ENCODE data around the gene CCR9.

The CCR9 gene

DNA sequence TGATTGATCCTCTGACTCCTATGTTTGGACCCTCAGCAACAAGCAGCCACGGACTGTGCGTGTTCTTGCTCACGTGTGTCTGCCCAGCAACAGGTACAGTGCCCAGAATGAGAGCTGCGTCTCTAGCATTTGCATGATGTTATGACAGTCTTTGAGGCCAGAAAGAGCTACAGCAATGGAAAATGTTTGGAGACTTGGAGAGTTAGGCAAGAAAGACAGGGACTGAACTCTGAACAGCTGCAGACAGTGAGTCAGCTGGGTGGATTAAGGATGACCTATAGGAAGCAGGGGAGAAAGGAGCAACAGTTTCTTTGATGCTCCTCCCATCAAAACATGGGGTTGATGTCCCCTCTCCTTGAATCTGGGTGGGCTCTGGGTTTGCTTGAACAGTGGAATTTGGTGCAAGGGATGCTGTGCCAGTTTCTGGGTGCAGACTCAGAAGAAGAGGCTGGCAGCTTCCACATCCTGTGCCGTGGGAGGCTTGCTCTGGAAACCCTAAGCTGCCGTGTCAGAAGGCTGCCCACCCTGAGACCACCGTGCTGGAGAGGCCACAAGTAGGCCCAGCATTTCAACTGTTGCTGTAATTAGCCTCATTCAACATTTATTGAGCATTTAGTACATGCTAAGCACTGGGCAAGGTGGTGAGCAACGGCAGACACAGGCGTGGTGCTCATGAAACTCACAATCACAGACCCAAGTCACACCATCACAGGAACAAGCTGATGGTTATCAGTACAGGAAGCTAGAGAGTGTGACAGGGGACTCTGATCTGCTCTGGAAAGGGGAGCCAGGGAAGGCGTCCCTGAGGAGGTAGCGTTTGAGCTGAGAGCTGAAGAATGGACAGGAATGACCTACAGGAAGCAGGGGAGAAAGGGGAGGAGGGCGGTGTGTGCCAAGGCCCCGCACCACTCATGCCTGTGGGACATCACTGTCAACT lies 21.7 kb downstream of the CCR9 start:
- DNase-seq (ENCODE audit: low spot score), result no peak

DNA sequence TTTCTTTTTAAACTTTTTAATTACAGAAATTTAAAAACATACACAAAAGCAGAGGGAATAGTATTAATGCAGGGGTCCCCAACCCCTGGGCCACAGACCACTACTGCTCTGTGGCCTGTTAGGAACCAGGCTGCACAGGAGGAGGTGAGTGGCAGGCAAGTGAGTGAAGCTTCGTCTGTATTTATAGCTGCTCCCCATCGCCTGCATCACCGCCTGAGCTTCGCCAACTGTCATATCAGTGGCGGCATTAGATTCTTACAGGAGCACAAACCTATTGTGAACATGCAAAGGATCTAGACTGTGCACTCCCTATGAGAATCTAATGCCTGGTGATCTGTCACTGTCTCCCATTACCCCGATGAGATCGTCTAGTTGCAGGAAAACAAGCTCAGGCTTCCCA lies 22.4 kb downstream of the CCR9 start:
- DNase-seq (ENCODE audit: low spot score), result no peak

DNA sequence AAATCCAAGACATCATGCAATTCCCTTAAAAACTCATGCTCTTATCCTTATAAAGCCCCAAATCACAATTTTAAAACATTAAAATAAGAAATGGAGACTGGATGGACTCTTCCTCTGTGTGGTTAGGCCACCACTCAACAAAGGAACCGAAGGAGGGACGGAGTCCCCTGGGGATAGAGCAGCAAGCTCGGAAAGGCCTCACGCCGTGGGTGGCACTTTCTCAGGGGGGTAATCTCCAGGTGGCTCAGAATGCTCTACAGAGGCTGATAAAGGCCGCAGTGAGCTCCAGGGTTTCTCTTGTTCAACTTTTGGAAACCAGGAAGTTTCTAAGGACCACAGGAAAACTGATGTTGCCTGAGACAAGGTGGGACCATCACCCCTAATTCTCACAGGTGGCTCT lies 23.2 kb downstream of the CCR9 start:
- no peak for DNase-seq (ENCODE audit: low spot score)

DNA sequence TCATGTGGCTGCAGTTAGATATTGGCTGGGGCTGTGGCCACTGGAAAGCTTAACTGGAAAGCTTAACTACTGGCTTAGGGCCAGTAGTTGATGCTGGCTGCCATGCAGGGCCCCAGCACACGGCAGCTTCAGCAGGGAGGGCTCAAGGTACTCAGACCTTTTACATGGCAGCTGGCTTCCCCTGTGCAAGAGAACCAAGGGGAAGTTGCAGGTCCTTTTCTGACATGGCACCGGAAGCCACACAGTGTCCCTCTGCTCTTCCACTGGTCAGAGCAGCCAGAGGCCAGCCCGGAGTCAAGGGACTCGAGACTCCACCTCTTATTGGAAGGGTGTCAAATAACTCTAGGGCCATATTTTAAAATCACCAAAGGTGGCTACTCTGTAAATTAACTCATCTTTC lies 24.5 kb downstream of the CCR9 start:
- no peak for DNase-seq (ENCODE audit: low spot score)

DNA sequence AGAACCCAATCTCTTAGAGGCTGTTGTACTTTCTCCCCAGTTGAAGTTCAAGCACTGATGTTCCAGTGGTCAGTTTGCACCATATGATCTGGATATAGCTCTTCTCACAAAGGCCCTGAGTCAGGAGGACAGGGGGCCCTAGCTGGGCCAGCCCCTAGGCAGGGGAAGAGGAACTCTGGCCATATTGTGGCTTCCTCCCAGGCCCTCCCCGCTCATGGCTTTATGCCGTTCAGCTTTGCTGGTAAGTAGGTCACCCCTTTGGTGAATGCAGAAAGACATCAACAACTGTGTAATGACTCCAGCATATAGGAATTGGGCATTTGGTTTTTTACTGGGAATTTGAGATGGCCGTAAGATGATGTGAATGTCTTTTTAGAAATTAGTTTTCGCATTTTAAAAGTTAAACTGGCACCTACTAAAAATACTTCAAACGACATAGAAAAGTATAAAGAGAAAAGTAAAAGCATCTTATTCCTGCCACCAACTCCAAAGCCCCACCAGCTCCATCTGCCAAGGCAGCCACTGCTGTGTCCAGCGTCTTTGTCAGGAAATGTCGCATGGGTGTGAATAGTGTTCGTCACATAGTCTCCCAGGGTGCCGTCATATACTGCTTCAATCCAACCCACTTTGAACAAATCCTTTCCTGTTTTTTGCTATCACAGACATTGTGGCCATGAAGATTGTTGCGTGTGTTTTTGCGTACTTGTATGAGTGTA lies 25.3 kb downstream of the CCR9 start:
- DNase-seq (ENCODE audit: low spot score), result no peak

DNA sequence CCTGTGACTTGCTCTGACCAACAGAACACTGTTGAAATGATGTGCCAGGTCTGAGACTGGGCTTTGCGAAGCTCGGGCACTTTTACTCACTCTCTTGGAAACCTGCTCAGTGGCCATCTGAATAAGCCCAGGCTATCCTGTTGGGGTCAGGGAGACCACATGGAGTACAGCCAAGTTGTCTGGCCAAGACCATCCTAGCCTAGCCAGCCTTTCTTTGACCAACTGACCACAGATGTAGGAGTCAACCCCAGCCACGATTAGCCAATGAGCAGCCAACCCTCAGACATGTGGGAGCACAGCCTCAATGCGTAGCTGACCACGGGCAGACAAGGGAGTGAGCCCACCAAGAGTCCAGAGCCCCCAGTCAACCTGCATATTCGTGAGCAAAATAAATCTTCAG lies 26.1 kb downstream of the CCR9 start:
- DNase-seq (ENCODE audit: low spot score), result no peak

DNA sequence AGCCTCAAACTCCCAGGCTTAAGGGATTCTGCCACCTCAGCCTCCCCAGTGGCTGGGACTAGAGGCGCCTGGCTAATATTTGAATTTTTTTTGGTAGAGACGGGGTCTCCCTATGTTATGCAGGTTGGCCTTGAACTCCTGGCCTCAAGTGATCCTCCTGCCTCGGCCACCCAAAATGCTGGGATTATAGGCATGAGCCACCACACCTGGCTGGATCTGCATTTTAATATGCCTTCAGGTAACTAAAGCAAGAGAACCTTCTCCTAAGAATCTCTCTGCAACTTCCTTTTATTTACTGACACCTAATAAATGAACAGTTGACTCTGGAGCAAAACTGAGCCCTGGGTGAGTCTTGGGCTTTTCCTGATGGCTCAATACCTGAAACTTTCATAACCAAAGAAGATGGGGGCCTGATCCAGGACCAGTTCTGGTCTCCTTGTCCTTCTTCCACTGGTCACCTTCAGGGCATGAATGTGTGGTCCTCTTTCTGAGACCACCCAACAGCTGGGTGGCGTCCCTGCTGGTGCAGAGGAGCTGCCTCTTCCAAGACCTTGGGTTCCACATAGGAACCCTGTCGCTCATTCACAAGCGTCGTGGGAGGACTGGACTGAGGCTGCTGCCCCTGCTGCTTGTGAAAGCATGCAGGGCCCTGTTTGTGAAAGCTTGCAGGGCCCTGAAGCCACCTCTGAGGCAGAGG lies 28.2 kb downstream of the CCR9 start:
- DNase-seq (ENCODE audit: low spot score), result no peak

DNA sequence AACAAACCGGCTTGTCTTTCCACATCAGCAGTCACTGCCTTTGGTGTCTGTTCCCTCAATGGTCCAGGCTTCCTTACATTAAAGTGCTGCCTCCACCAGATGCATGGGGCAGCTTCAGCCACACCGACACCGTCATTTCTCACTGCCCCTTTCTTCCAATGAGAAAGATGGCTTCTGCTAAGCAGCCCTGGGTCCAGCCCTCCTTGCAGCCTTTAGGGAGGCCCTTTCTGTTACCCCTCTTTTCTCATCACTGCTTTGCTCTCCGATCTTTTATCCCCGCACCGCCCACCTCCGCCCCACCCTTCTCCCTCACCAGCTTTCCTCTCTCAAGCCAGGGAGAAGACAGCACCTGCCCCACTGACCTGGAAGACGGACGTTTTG lies 28.7 kb downstream of the CCR9 start:
- no peak for DNase-seq (ENCODE audit: low spot score)

DNA sequence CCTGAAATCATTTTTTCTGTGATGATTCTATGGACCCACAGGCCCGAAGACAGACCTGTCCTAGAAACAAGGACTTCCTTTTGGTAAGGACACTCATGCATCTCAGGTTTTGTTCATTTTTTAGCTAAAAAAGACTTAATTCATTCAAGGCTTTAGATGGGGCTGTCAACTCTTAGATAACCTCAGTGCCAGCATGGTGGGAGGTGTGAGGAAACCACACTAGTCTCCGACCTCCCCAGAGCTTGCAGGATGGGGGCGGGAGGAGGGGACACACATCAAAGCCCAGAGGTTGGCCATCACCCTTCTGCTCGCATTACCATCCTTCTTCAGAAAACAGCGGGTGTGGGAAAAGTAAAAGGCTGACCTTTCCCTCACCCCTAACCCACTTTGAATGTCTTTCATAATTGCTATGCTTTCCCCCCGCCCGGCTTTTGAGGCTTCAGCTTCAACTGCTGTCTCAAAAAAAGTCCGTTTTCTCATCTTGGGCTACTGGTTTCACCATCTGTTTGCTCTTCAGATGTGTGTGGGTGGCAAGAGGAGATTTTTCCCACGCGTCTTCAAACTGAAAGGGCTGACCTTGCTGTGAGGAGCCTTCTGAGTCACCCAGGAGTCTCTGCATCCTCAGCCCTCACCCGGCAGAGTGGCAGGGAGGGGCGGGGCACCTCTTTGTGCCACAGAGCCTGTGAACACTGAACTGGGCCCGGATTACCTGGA lies 29.3 kb downstream of the CCR9 start:
- DNase-seq (ENCODE audit: low spot score), result no peak

DNA sequence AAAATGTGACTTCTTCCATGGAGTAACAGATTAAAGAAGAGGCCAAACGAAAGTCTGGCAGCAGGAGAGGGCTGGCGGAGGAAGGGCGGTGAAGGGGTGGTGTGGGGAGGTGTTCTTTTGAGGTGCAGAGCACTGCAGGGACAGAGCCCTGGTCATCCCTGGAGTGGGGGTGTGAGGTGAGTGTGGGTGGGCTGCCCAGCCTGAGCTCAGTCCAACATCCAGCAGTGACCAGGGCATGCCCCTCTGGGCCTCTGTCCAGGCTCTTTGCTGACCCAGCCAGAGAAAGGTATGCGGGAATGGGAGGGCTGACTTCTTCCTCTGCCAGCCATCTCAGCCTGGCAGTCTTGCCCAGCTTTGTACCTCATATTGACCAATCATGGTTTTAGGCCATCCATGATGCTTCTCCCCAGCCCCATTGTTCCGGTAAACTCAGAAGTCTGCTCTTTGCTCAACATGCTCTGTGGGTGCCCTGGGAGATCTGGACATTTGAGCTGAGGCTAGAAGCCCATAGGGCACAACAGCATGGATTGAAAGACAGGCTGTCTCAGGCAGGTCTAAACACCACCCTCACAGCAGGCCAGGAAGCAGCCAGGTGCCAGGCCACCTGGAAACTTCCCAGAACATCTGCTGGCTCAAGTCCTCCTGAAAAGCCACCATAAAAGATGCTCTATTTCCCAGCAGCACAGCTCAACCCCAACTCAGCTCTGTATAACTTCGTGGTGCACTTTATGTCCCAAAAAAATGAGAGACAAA lies 31.0 kb downstream of the CCR9 start:
- DNase-seq (ENCODE audit: low spot score), result no peak

DNA sequence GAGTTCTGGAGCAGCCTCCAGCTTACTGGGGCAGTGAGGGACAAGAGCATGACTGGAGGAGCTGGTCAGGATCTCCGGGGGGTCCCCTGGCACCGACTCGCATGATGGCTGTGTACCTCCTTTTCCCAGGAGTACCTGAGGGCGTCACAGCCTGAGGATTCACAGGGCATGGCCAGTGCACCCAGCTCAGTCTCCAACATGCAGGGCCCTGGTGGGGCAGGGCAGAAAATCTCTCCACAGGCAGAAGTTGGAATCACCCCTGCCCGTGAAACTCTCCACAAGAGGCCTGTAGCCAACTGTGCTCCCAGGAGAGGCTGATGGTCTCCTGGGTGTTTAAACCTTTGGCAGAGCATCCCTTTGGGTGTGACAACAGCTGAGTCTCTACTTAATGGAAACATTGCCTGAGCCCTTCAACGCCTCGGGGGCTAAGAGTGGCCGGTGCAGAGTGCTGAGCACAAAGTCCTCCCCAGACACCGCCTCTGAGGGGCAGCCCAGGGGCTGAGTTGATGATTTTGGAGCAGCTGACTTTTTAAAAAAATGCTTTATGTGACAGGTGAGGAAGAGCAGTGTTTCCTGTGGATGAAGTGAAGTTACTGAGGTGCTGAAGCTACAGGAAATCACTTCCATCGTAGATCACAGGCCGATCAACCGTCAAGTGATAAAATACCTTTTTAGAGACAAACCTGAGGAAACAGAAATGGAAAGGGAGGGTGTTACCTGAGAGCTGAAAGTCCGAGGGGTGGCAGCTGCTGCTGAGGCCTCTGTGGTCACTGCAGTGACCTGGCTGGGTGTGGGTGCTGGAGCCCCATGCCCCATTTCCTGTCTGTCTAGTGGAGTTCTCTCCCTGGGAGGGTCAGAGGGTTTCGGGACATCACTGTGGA lies 35.1 kb downstream of the CCR9 start:
- no peak for DNase-seq (ENCODE audit: low spot score)

DNA sequence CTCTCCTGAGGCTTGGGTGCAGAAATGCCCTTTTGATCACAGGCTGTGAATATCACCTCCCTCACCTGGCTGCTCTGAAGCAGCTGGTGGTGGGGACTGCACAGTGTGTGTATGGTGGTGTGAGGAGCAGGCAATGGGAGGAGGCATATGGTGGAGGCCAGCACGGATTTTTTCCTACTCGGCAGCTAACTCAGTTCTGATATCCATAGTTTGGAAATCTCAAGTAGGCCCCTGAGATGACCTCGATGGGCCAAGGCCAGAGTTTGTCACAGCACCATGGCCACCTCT lies 35.6 kb downstream of the CCR9 start:
- DNase-seq (ENCODE audit: low spot score), result no peak

DNA sequence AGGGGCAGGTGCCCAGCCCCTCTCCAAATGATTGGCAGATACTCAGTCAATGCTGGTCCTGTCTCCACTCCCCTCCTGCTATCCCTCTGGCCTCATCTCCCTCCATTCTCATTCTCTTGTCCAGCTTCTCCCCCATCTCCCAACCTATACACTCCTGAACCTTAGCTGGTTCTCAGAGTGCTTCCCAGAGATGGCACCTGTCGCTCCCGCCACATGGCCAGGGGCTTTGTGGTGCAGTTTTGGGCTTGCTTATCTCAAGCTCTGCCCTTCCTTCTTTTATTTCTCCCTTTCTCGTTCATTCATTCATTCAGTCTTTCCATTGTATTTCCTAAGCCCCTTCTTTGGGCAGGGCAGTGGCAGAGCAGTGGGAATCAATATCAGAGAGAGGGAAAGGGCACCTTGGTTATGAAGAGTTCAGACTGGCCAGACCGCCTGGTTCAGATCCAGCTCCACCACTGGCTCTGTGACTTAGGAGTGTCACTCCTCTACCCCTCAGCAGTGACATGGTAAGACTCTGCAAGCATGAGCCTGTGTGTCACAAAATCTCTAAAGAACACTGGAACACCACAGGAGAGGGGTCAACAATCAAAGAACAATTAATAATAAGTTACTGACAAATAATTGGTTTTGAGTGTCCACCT lies 36.7 kb downstream of the CCR9 start:
- no peak for DNase-seq (ENCODE audit: low spot score)

DNA sequence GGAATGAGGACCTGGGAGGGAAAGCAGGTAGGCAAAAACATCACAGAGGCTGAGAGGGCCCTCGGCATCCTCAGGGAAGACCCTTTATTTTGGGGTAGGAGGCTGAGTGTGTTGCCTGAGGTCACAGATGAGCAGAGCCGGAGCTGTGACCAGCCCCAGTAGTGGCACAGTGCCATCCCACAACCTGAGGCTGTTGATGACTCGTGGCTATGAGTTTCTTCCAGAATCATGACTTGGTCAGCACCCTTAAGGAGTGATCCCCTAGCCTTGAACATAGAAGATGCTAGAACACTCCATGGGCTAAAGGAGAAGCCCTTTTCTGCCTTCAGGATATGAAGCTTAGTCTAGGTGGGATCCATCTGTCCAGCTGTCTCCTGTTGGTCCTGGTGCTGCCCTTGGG lies 37.4 kb downstream of the CCR9 start:
- DNase-seq (ENCODE audit: low spot score), result no peak

DNA sequence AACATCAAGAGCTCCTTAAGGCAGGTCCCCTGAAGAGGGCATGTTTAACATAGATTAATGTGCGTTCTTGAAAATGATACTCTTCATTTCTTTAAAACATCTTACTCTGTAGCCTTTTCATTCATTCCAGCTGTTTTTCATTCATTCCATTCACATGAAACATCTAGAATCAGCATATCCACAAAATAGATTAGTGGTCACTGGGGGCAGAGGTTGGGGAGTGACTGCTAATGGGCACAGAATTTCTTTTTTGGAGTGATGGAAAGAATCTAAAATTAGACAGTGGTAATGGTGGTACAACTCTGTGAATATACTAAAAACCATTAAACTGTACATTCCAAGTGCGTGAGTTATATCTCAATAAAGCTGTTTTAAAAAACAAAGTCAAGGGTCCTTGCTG lies 41.5 kb downstream of the CCR9 start:
- DNase-seq (ENCODE audit: low spot score), result no peak

DNA sequence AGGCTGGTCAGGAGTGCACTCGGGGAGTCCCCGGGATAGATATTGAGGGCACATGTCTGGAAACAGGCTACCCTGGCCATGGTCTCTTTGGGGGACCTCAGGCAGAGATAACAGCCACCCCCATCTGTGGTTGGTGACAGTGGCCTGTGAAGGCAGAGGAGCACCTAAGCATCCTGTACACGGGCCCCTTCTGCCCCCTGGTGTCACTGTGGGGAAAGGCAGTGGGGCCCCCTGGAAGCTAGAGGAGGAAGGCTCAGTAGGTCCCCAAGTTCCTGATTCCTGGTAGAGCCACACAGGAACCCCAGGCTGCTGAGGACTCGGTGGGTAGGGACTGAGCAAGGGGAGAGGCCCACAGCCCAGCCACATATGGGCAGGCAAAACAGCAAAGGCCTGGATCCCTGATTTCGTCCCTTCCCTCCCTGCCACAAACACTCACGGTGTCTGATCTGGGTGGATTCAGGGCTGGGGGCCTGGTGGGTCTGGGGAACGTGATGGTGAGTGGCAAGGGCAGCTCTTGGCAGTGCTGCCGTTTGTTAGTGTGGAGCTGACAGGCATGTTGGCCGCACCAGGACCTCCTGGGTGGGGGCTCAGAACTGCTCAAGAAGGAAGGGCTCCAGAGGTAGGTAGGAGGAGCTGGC lies 42.8 kb downstream of the CCR9 start:
- DNase-seq (ENCODE audit: low spot score), result no peak

DNA sequence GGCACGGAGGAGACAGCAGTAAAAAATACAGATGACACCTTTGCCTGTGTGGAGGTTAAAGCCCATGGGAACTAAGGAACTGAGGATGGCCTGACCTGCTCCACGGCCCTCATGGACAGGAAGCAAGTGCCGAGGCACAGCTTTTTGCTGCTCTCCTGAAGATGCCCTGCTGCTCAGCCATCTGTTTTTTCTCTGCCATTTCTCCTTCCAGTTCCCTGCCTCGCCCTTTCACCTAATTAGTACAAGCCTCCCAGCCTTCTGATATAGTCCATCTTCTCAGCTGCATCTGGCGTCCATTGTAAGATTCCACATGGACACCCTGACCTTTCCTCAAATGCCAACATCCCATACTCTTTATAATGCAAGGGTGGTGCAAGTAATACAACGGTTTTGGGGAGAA lies 45.2 kb downstream of the CCR9 start:
- DNase-seq (ENCODE audit: low spot score), result no peak

DNA sequence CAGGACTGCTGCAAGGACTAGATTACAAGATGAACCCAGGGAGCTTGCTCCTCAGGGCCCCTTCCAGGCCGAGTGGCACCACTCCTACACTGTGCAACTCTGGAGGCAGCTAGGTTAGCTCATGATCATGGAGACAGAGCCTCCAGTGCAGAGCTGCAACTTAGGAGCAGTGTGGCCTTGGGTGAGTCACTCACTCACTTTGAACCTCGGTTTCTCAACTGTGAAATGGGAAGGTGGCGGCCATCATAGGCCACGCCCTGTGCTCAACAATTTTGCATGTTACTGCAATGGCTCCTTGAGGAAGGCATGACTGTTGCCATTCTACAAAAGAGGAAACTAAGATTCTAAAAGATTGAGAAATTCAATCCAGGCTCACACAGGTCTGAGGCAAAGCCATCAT lies 45.8 kb downstream of the CCR9 start:
- no peak for DNase-seq (ENCODE audit: low spot score)

DNA sequence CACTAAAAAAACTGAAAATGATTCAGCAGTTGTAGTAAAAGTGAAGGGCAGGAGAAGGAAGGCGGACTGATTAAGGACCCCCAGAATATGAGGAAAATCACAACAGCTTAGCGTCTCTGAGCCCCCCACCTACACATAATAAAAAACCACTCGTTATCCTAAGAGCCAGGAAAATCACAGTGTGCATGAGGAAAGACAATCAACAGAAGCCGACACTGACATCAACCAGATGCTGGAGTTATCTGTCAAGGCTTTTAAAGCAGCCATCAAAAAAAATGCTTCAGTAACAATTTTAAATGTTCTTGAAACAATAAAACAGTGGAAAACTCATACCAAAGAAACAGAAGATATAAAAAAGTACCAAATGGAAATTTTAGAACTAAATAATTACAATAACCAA lies 47.2 kb downstream of the CCR9 start:
- DNase-seq (ENCODE audit: low spot score), result no peak

DNA sequence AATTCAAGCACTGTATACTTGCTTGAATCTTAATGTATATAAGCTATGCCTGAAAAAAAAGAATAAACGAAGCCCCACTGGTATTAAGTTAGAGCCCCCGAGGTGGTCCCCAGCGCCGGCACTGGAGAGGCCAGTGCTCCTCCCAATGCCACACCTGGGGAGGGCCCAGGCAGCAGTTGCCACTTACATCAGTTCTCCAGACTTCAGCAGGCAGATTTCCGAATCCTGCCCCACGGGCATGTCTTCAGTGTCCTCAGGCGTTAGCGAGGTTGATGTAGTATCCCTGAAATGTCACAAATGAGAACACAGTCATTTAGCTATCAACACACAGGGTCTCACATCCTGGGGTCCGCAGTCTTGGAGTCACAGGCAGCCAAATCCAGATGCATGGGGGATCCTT lies 49.9 kb downstream of the CCR9 start:
- no peak for DNase-seq (ENCODE audit: low spot score)
